ENCODE data around the gene NCKAP1. TPM values are rescaled to one million over a fixed set of nuclear protein-coding genes. Genes with fewer than 3 reads are reported as not detected.

The NCKAP1 gene
- total and polyA plus RNA-seq, 4 experiments from 2014 or later: 0.24 to 6.3 (median 3.2) TPM

- H3K4me3 ChIP-seq (ENCODE audit: low read length in 2 of 2): no peak overlapping the region
- intact Hi-C loops (cut with micrococcal nuclease): no loop called here
- ChIA-PET POLR2A (ENCODE audit: partially characterized antibody) (interaction anchor here (1.3 kb wide), 1 partner anchor 54 kb away, joined by 3 read pairs; no protein-coding TSS in a partner anchor), CTCF (ENCODE audit: partially characterized antibody) (interaction anchor here (0.7 to 1.3 kb wide), 3 partner anchors 8 to 23 kb away, joined by 3 read pairs; no protein-coding TSS in a partner anchor)
- no peaks in the 10 kb centered on the region for H3K36me3 Mint-ChIP-seq
- no peaks in the 10 kb centered on the region for H3K9me3 ChIP-seq (ENCODE audit: control insufficient read depth in 1 of 2, low read length in 2 of 2)
- H3K4me3 Mint-ChIP-seq: no peak overlapping the region
- no peaks in the 10 kb centered on the region for H3K27me3 ChIP-seq (ENCODE audit: insufficient read depth, low read length)
- H3K27me3 Mint-ChIP-seq: peaks cover 12 to 16% of the 10 kb centered on the region in 2 donors
- DNase-seq: no peak
- H3K27ac Mint-ChIP-seq: peak overlapping the region in 1 of 7 donors; percentile 51
- no peak overlapping the region for H3K27ac ChIP-seq (ENCODE audit: low read depth, low read length)
- no peaks in the 10 kb centered on the region for H3K4me1 ChIP-seq (ENCODE audit: insufficient read depth, low read length)
- H3K4me1 Mint-ChIP-seq: no peaks in the 10 kb centered on the region
- no peaks in the 10 kb centered on the region for H3K9me3 Mint-ChIP-seq
- H3K36me3 ChIP-seq (ENCODE audit: insufficient read depth, low read length): no peaks in the 10 kb centered on the region
Observed at GRCh38 chr2:183070942-183071844, 32.9 kb upstream of the NCKAP1 start.

- Mint-ChIP-seq H3K27me3 (peaks cover 14 to 18% of the 10 kb centered on the region in 2 donors), H3K4me1 (no peaks in the 10 kb centered on the region), H3K27ac (no peak overlapping the region), H3K9me3 (no peaks in the 10 kb centered on the region), H3K4me3 (no peak overlapping the region), H3K36me3 (no peaks in the 10 kb centered on the region)
- Histone ChIP-seq H3K27ac (ENCODE audit: low read depth, low read length) (no peak overlapping the region), H3K27me3 (ENCODE audit: insufficient read depth, low read length) (no peaks in the 10 kb centered on the region), H3K9me3 (ENCODE audit: control insufficient read depth in 1 of 2, low read length in 2 of 2) (no peaks in the 10 kb centered on the region), H3K36me3 (ENCODE audit: insufficient read depth, low read length) (no peaks in the 10 kb centered on the region), H3K4me1 (ENCODE audit: insufficient read depth, low read length) (no peaks in the 10 kb centered on the region), H3K4me3 (ENCODE audit: low read length in 2 of 2) (no peak overlapping the region)
- intact Hi-C loops (cut with micrococcal nuclease): no loop called here
- ChIA-PET POLR2A (ENCODE audit: partially characterized antibody) (no interaction called here), CTCF (ENCODE audit: partially characterized antibody) (interaction anchor here (0.6 to 2.5 kb wide), 3 partner anchors 9 to 365 kb away, joined by 3 to 8 read pairs (median 3); partner anchors contain the start of gene DUSP19)
- DNase-seq: no peak
Observed at GRCh38 chr2:183069174-183069573, 30.9 kb upstream of the NCKAP1 start.

GRCh38 chr2:183068561-183068960, 30.3 kb upstream of the NCKAP1 start:
- POLR2A ChIA-PET (ENCODE audit: partially characterized antibody): no interaction called here
- no peak overlapping the region for H3K4me3 Mint-ChIP-seq

GRCh38 chr2:183063083-183063482, 24.8 kb upstream of the NCKAP1 start:
- Histone ChIP-seq H3K36me3 (ENCODE audit: insufficient read depth, low read length) (no peaks in the 10 kb centered on the region), H3K4me1 (ENCODE audit: insufficient read depth, low read length) (no peaks in the 10 kb centered on the region), H3K9me3 (ENCODE audit: control insufficient read depth in 1 of 2, low read length in 2 of 2) (no peaks in the 10 kb centered on the region), H3K27ac (ENCODE audit: low read depth, low read length) (no peak overlapping the region), H3K4me3 (ENCODE audit: low read length in 2 of 2) (no peak overlapping the region), H3K27me3 (ENCODE audit: insufficient read depth, low read length) (no peaks in the 10 kb centered on the region)
- Mint-ChIP-seq H3K27me3 (peaks cover 11 to 19% of the 10 kb centered on the region in 2 donors), H3K4me1 (no peaks in the 10 kb centered on the region), H3K36me3 (no peaks in the 10 kb centered on the region), H3K27ac (no peak overlapping the region), H3K4me3 (no peak overlapping the region), H3K9me3 (no peaks in the 10 kb centered on the region)
- intact Hi-C loops (cut with micrococcal nuclease): no loop called here
- DNase-seq: no peak
- POLR2A ChIA-PET (ENCODE audit: partially characterized antibody): no interaction called here
- CTCF ChIA-PET (ENCODE audit: partially characterized antibody): no interaction called here

More at GRCh38 chr2:183068561-183068960, 30.3 kb upstream of the NCKAP1 start:
- Histone ChIP-seq H3K27me3 (ENCODE audit: insufficient read depth, low read length) (no peaks in the 10 kb centered on the region), H3K4me3 (ENCODE audit: low read length in 2 of 2) (no peak overlapping the region), H3K36me3 (ENCODE audit: insufficient read depth, low read length) (no peaks in the 10 kb centered on the region), H3K9me3 (ENCODE audit: control insufficient read depth in 1 of 2, low read length in 2 of 2) (no peaks in the 10 kb centered on the region), H3K27ac (ENCODE audit: low read depth, low read length) (no peak overlapping the region), H3K4me1 (ENCODE audit: insufficient read depth, low read length) (no peaks in the 10 kb centered on the region)
- CTCF ChIA-PET (ENCODE audit: partially characterized antibody): interaction anchor here (0.6 to 2.5 kb wide), 3 partner anchors 10 to 364 kb away, joined by 3 to 8 read pairs (median 3); partner anchors contain the start of gene DUSP19
- Mint-ChIP-seq H3K4me1 (no peaks in the 10 kb centered on the region), H3K36me3 (no peaks in the 10 kb centered on the region), H3K9me3 (no peaks in the 10 kb centered on the region), H3K27ac (no peak overlapping the region), H3K27me3 (peaks cover 14 to 20% of the 10 kb centered on the region in 2 donors)
- intact Hi-C loops (cut with micrococcal nuclease): no loop called here
- DNase-seq: no peak

DNA sequence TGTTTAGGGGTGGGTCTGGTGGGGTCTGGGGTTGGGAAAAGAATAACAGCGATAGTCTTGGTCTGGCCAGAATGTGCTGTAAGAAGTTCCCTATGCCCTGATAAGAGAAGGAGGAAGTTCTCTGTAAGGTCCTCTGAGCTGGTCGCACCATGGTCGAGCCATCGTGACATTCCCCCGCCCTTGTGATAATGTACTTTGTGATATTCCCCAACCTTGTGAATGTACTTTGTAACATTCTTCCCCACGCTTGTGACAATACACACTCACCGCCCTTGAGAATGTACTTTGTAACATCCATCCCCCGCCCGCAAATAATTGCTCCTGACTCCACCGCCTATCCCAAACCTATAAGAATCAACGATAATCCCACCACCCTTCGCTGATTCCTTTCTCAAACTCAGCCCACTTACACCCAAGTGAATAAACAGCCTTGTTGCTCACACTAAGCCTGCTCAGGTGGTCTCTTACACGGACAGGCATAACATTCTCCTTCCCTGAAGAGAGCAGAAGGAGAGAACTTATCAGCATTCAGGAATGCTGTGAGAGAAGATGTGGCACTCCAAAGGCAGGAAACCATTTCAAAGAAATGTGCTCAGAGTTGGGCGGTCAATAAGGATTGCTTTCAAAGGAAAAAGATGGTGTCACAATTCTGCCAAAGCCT, 22.4 kb upstream of the NCKAP1 start:
- H3K36me3 Mint-ChIP-seq: no peaks in the 10 kb centered on the region
- Histone ChIP-seq H3K9me3 (ENCODE audit: control insufficient read depth in 1 of 2, low read length in 2 of 2) (no peaks in the 10 kb centered on the region), H3K27ac (ENCODE audit: low read depth, low read length) (no peak overlapping the region), H3K4me1 (ENCODE audit: insufficient read depth, low read length) (no peaks in the 10 kb centered on the region), H3K27me3 (ENCODE audit: insufficient read depth, low read length) (no peaks in the 10 kb centered on the region), H3K36me3 (ENCODE audit: insufficient read depth, low read length) (no peaks in the 10 kb centered on the region), H3K4me3 (ENCODE audit: low read length in 2 of 2) (no peak overlapping the region)
- H3K4me3 Mint-ChIP-seq: no peak overlapping the region
- no peak overlapping the region for H3K27ac Mint-ChIP-seq
- H3K9me3 Mint-ChIP-seq: no peaks in the 10 kb centered on the region
- H3K4me1 Mint-ChIP-seq: no peaks in the 10 kb centered on the region
- intact Hi-C loops (cut with micrococcal nuclease): no loop called here
- peaks cover 10 to 15% of the 10 kb centered on the region in 2 donors for H3K27me3 Mint-ChIP-seq
- ChIA-PET POLR2A (ENCODE audit: partially characterized antibody) (no interaction called here), CTCF (ENCODE audit: partially characterized antibody) (no interaction called here)
- no peak for DNase-seq

GRCh38 chr2:183059561-183059960, 21.3 kb upstream of the NCKAP1 start:
- ChIA-PET CTCF (ENCODE audit: partially characterized antibody) (no interaction called here), POLR2A (ENCODE audit: partially characterized antibody) (no interaction called here)
- intact Hi-C loops (cut with micrococcal nuclease): no loop called here
- Histone ChIP-seq H3K4me3 (ENCODE audit: low read length in 2 of 2) (no peak overlapping the region), H3K27ac (ENCODE audit: low read depth, low read length) (no peak overlapping the region), H3K9me3 (ENCODE audit: control insufficient read depth in 1 of 2, low read length in 2 of 2) (no peaks in the 10 kb centered on the region), H3K27me3 (ENCODE audit: insufficient read depth, low read length) (no peaks in the 10 kb centered on the region), H3K36me3 (ENCODE audit: insufficient read depth, low read length) (no peaks in the 10 kb centered on the region), H3K4me1 (ENCODE audit: insufficient read depth, low read length) (no peaks in the 10 kb centered on the region)
- H3K4me3 Mint-ChIP-seq: no peak overlapping the region
- no peaks in the 10 kb centered on the region for H3K4me1 Mint-ChIP-seq
- no peaks in the 10 kb centered on the region for H3K36me3 Mint-ChIP-seq
- DNase-seq: no peak
- peaks cover 9 to 15% of the 10 kb centered on the region in 2 donors for H3K27me3 Mint-ChIP-seq
- H3K27ac Mint-ChIP-seq: no peak overlapping the region
- no peaks in the 10 kb centered on the region for H3K9me3 Mint-ChIP-seq

DNA sequence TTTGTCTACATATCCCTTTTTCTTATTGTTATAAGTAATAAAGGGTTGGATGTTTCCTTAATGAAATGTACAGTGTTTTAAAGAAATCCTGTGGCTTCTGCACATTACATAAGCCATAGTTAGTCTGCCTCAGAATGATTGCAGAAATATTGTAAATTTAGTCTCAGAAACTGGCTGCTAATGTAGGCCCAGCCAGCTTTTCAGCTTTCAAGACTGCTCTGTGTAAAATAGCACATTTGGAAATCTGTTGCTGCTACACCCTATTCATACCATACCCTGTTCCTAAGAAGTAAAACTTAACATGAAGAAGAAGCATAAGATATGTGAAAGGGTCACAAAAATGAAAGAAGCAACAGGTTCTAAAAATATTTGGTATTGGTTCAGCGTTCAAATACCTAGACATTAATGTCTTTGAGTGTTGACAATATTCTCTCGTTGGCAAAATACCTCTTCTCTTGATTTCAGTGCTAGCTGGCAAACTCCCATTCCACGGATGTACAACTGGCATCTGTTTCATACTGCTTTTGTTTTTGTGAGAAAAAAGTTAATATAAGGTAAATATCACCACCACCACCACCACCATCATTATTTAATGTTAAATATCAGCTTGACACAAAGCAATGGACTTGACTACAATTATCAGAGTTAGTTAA, 19.2 kb upstream of the NCKAP1 start:
- Histone ChIP-seq H3K4me3 (ENCODE audit: low read length in 2 of 2) (no peak overlapping the region), H3K9me3 (ENCODE audit: control insufficient read depth in 1 of 2, low read length in 2 of 2) (no peaks in the 10 kb centered on the region), H3K27me3 (ENCODE audit: insufficient read depth, low read length) (no peaks in the 10 kb centered on the region), H3K4me1 (ENCODE audit: insufficient read depth, low read length) (no peaks in the 10 kb centered on the region), H3K36me3 (ENCODE audit: insufficient read depth, low read length) (no peaks in the 10 kb centered on the region), H3K27ac (ENCODE audit: low read depth, low read length) (no peak overlapping the region)
- H3K4me1 Mint-ChIP-seq: no peaks in the 10 kb centered on the region
- peaks cover 10 to 12% of the 10 kb centered on the region in 2 donors for H3K27me3 Mint-ChIP-seq
- no peak overlapping the region for H3K27ac Mint-ChIP-seq
- intact Hi-C loops (cut with micrococcal nuclease): no loop called here
- DNase-seq: no peak
- H3K36me3 Mint-ChIP-seq: no peaks in the 10 kb centered on the region
- H3K9me3 Mint-ChIP-seq: no peaks in the 10 kb centered on the region
- POLR2A ChIA-PET (ENCODE audit: partially characterized antibody): no interaction called here
- no peak overlapping the region for H3K4me3 Mint-ChIP-seq
- CTCF ChIA-PET (ENCODE audit: partially characterized antibody): interaction anchor here (1.0 kb wide), 1 partner anchor 9 kb away, joined by 3 read pairs; no protein-coding TSS in a partner anchor
